BLaER1 (cell line): ENCODE measurements around the gene PRDM9.
"Not testable (repeated sequence)": the region's sequence is repeated elsewhere in the genome, so short reads cannot be mapped to it uniquely, and the experiment has no call there.

Source experiments
- H3K27ac ChIP-seq: shearing (Covaris generic); formaldehyde crosslinking; 2 replicates; pipeline ENCODE4 v1.8.1; 2022
- H3K27me3 ChIP-seq: shearing (Covaris generic); formaldehyde crosslinking; 2 replicates; pipeline ENCODE4 v1.8.1; 2022
- H3K36me3 ChIP-seq: shearing (Covaris generic); formaldehyde crosslinking; 2 replicates; pipeline ENCODE4 v1.8.1; 2022
- H3K4me1 ChIP-seq: shearing (Covaris generic); formaldehyde crosslinking; 2 replicates; pipeline ENCODE4 v1.8.1; 2022
- H3K4me2 ChIP-seq: shearing (Covaris generic); formaldehyde crosslinking; 2 replicates; pipeline ENCODE4 v1.8.1; 2022
- H3K4me3 ChIP-seq: shearing (Covaris generic); formaldehyde crosslinking; 2 replicates; pipeline ENCODE4 v1.8.1; 2022
- H3K9ac ChIP-seq: shearing (Covaris generic); formaldehyde crosslinking; 2 replicates; pipeline ENCODE4 v1.8.1; 2022
- H3K9me3 ChIP-seq: shearing (Covaris generic); formaldehyde crosslinking; 2 replicates; pipeline ENCODE4 v1.8.1; 2022
- H4K20me1 ChIP-seq: shearing (Covaris generic); formaldehyde crosslinking; 2 replicates; pipeline ENCODE4 v1.8.1; 2022
- Cebpa-rat ChIP-seq: shearing (Covaris generic); IDR thresholded peaks from 2 replicates; pipeline ENCODE4 v1.8.1; 2022

The PRDM9 gene

DNA sequence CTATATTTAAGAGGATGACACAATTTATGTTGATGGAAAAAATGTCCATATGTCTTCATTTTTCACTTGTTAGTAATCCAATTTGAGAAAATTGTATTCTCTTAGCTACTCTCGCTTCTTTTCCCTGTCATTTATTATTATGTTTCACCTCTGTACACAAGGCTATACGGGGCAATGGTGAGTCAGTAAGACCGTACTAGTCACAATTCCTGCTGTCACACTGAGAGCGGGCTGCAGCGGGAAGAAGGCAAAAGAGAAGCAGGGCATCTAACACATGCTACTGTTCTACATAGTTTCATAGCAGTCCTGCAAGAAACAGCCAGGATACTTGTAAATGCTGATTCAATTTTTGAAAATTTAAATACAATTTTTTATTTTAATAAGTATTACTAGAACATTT, 23.3 kb upstream of the PRDM9 start:
- no peaks in the 10 kb centered on the region for H3K27me3 ChIP-seq
- H3K4me3 ChIP-seq = no peak overlapping the region
- no peaks in the 10 kb centered on the region for H3K9me3 ChIP-seq
- TF ChIP-seq Cebpa-rat = no peak
- no peaks in the 10 kb centered on the region for H4K20me1 ChIP-seq
- H3K4me2 ChIP-seq = no peak overlapping the region
- no peaks in the 10 kb centered on the region for H3K36me3 ChIP-seq
- H3K9ac ChIP-seq = no peak overlapping the region
- no peak overlapping the region for H3K27ac ChIP-seq
- no peaks in the 10 kb centered on the region for H3K4me1 ChIP-seq

GRCh38 chr5:23486227-23486626, 21.2 kb upstream of the PRDM9 start:
- H3K27ac ChIP-seq, H3K4me2 ChIP-seq, H3K4me3 ChIP-seq, H3K27me3 ChIP-seq, H3K4me1 ChIP-seq, H3K9ac ChIP-seq, H4K20me1 ChIP-seq, H3K36me3 ChIP-seq, H3K9me3 ChIP-seq: not testable (repeated sequence)

- no peaks in the 10 kb centered on the region for H3K36me3 ChIP-seq
These were observed 16.4 kb upstream of the PRDM9 start for GRCh38 chr5:23490993-23491392.

GRCh38 chr5:23494558-23494957, 12.9 kb upstream of the PRDM9 start:
- H3K4me3 ChIP-seq = no peak overlapping the region
- H3K27ac ChIP-seq = no peak overlapping the region
- H3K36me3 ChIP-seq = no peaks in the 10 kb centered on the region
- H3K27me3 ChIP-seq = no peaks in the 10 kb centered on the region
- no peaks in the 10 kb centered on the region for H4K20me1 ChIP-seq
- H3K9me3 ChIP-seq = no peaks in the 10 kb centered on the region
- no peak for TF ChIP-seq Cebpa-rat
- no peaks in the 10 kb centered on the region for H3K4me1 ChIP-seq
- no peak overlapping the region for H3K4me2 ChIP-seq
- H3K9ac ChIP-seq = no peak overlapping the region

More at GRCh38 chr5:23490993-23491392, 16.4 kb upstream of the PRDM9 start:
- H3K9me3 ChIP-seq = no peaks in the 10 kb centered on the region
- H3K4me3 ChIP-seq = no peak overlapping the region
- no peak overlapping the region for H3K9ac ChIP-seq
- TF ChIP-seq Cebpa-rat = no peak
- no peak overlapping the region for H3K27ac ChIP-seq
- H3K4me2 ChIP-seq = no peak overlapping the region
- no peaks in the 10 kb centered on the region for H3K27me3 ChIP-seq
- no peaks in the 10 kb centered on the region for H4K20me1 ChIP-seq
- H3K4me1 ChIP-seq = no peaks in the 10 kb centered on the region

GRCh38 chr5:23496576-23496975, 10.8 kb upstream of the PRDM9 start:
- Histone ChIP-seq H3K9ac (no peak overlapping the region), H4K20me1 (no peaks in the 10 kb centered on the region)
- TF ChIP-seq Cebpa-rat = no peak

GRCh38 chr5:23506329-23507236, 826 bp upstream of the PRDM9 start:
- H3K4me2 ChIP-seq = no peak overlapping the region
- H3K9ac ChIP-seq = no peak overlapping the region
- H3K27me3 ChIP-seq = no peaks in the 10 kb centered on the region
- H3K36me3 ChIP-seq = no peaks in the 10 kb centered on the region
- no peak overlapping the region for H3K27ac ChIP-seq
- H3K9me3 ChIP-seq = peaks cover 14% of the 10 kb centered on the region
- no peak overlapping the region for H3K4me3 ChIP-seq
- no peaks in the 10 kb centered on the region for H4K20me1 ChIP-seq
- no peak for TF ChIP-seq Cebpa-rat
- H3K4me1 ChIP-seq = no peaks in the 10 kb centered on the region

More at GRCh38 chr5:23496576-23496975, 10.8 kb upstream of the PRDM9 start:
- H3K9me3 ChIP-seq = no peaks in the 10 kb centered on the region
- no peak overlapping the region for H3K4me2 ChIP-seq
- no peaks in the 10 kb centered on the region for H3K36me3 ChIP-seq
- H3K27me3 ChIP-seq = no peaks in the 10 kb centered on the region
- no peak overlapping the region for H3K4me3 ChIP-seq
- no peaks in the 10 kb centered on the region for H3K4me1 ChIP-seq
- H3K27ac ChIP-seq = no peak overlapping the region

DNA sequence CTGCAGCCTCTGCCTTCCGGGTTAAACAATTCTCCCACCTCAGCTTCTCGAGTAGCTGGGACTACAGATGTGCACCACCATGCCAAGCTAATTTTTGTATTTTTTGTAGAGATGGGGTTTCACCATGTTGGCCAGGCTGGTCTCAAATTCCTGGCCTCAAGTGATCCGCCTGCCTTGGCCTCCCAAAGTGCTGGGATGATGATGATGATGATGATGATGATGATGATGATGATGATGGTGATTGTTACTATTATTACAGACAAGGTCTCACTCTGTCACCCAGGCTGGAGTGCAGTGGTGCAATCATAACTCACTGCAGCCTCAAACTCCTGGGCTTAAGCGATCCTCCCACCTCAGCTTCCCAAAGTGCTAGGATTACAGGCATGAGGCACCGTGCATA, 3.0 kb downstream of the PRDM9 start:
- not testable (repeated sequence) for H3K27me3 ChIP-seq, H3K4me2 ChIP-seq
- H3K9me3 ChIP-seq = peaks cover 14% of the 10 kb centered on the region

DNA sequence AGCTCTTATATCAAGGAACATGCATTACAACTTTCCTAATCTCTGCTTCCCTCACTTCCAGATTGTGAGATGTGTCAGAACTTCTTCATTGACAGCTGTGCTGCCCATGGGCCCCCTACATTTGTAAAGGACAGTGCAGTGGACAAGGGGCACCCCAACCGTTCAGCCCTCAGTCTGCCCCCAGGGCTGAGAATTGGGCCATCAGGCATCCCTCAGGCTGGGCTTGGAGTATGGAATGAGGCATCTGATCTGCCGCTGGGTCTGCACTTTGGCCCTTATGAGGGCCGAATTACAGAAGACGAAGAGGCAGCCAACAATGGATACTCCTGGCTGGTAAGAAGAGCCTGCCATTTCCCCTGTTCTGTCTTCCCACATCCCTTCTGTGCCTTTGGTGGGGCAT, 15.1 kb downstream of the PRDM9 start:
- H3K36me3 ChIP-seq = no peaks in the 10 kb centered on the region
- H3K27ac ChIP-seq = no peak overlapping the region
- H3K9me3 ChIP-seq = 0 out of 2 replicates have a peak, but pooled peaks cover 4% of the 10 kb centered on the region
- no peak overlapping the region for H3K4me3 ChIP-seq
- H3K9ac ChIP-seq = no peak overlapping the region
- H4K20me1 ChIP-seq = no peaks in the 10 kb centered on the region
- H3K4me1 ChIP-seq = no peaks in the 10 kb centered on the region
- H3K4me2 ChIP-seq = no peak overlapping the region
- no peak for TF ChIP-seq Cebpa-rat
- no peaks in the 10 kb centered on the region for H3K27me3 ChIP-seq

More for the DNA sequence above, 3.0 kb downstream of the PRDM9 start:
- H4K20me1 ChIP-seq, H3K36me3 ChIP-seq, H3K27ac ChIP-seq, H3K4me1 ChIP-seq, H3K9ac ChIP-seq, H3K4me3 ChIP-seq: not testable (repeated sequence)

- Histone ChIP-seq H3K9ac (no peak overlapping the region), H3K27ac (no peak overlapping the region), H3K4me3 (no peak overlapping the region), H3K4me1 (no peaks in the 10 kb centered on the region), H3K4me2 (no peak overlapping the region), H3K27me3 (no peaks in the 10 kb centered on the region), H4K20me1 (no peaks in the 10 kb centered on the region), H3K9me3 (peaks cover 8% of the 10 kb centered on the region; the same call in 1 of the 2 replicates), H3K36me3 (no peaks in the 10 kb centered on the region)
- no peak for TF ChIP-seq Cebpa-rat
These were observed 15.6 kb downstream of the PRDM9 start for GRCh38 chr5:23523031-23523430.

GRCh38 chr5:23523998-23524397, 16.6 kb downstream of the PRDM9 start:
- Histone ChIP-seq H3K9ac (no peak overlapping the region), H3K4me2 (no peak overlapping the region), H3K4me3 (no peak overlapping the region), H3K36me3 (no peaks in the 10 kb centered on the region), H3K27ac (no peak overlapping the region), H4K20me1 (no peaks in the 10 kb centered on the region), H3K9me3 (peaks cover 11% of the 10 kb centered on the region; the same call in 1 of the 2 replicates), H3K27me3 (no peaks in the 10 kb centered on the region), H3K4me1 (peaks cover 3% of the 10 kb centered on the region; the same call in 1 of the 2 replicates)
- no peak for TF ChIP-seq Cebpa-rat
